ENCODE data around the gene ETAA1.

Gene ETAA1

GRCh38 chr2:67445652-67446268 is 48.6 kb downstream of the ETAA1 start:
- no peak for DNase-seq

GRCh38 chr2:67446491-67446911 is 49.4 kb downstream of the ETAA1 start:
- DNase-seq, result no peak

GRCh38 chr2:67448648-67449047 is 51.5 kb downstream of the ETAA1 start:
- no peak for DNase-seq

GRCh38 chr2:67451086-67451832 is 54.1 kb downstream of the ETAA1 start:
- no peak for DNase-seq

GRCh38 chr2:67453310-67453709 is 56.2 kb downstream of the ETAA1 start:
- DNase-seq, result no peak

GRCh38 chr2:67455219-67456142 is 58.3 kb downstream of the ETAA1 start:
- no peak for DNase-seq

GRCh38 chr2:67456428-67456827 is 59.3 kb downstream of the ETAA1 start:
- no peak for DNase-seq

- DNase-seq, result no peak
Observed at GRCh38 chr2:67457699-67458098, 60.6 kb downstream of the ETAA1 start.

- DNase-seq, result no peak
Observed at GRCh38 chr2:67459761-67460160, 62.6 kb downstream of the ETAA1 start.

All from OCI-M1 (cell line).